Neural progenitor cell (in vitro differentiated cells): Measurements from ENCODE around the gene GPR137B. TPM values are rescaled to one million over a fixed set of nuclear protein-coding genes. Genes with fewer than 3 reads are reported as not detected.
A peak's percentile ranks its signal among the peaks of the same experiment; 100 is the strongest.

Experiments used
- DNase-seq: peaks from one replicate; pipeline ENCODE4 v3.0.0-alpha.2; 2016; ENCODE audit warnings: low spot score
- H2AFZ ChIP-seq: fragments of 200-600 bp; sonication (generic); replicated peaks from 2 replicates; pipeline ENCODE4 v1.6.1; 2016; ENCODE audit warnings: antibody characterized with exemption
- H3F3A ChIP-seq: fragments of 200-600 bp; sonication (generic); 2 replicates; pipeline ENCODE4 v1.6.1; 2016; ENCODE audit warnings: antibody characterized with exemption, low read depth
- H3K27ac ChIP-seq: fragments of 200-600 bp; sonication (generic); 2 replicates; pipeline ENCODE4 v1.5.1; 2016; ENCODE audit warnings: mild to moderate bottlenecking
- H3K27me3 ChIP-seq: fragments of 200-600 bp; sonication (generic); 2 replicates; pipeline ENCODE4 v1.6.1; 2016; ENCODE audit warnings: mild to moderate bottlenecking, moderate library complexity
- H3K36me3 ChIP-seq: fragments of 200-600 bp; sonication (generic); 2 replicates; pipeline ENCODE4 v1.5.1; 2016
- H3K4me1 ChIP-seq: fragments of 200-600 bp; sonication (generic); 2 replicates; pipeline ENCODE4 v1.6.1; 2016; ENCODE audit warnings: mixed run types
- H3K4me2 ChIP-seq: fragments of 200-600 bp; sonication (generic); 2 replicates; pipeline ENCODE4 v1.6.1; 2016
- H3K4me3 ChIP-seq: fragments of 200-600 bp; sonication (generic); 2 replicates; pipeline ENCODE4 v1.5.1; 2016
- H3K79me2 ChIP-seq: fragments of 200-600 bp; sonication (generic); 2 replicates; pipeline ENCODE4 v1.6.1; 2016; ENCODE audit warnings: low read depth
- H3K9ac ChIP-seq: fragments of 200-600 bp; sonication (generic); 2 replicates; pipeline ENCODE4 v1.6.1; 2016
- H3K9me3 ChIP-seq: fragments of 200-600 bp; sonication (generic); 2 replicates; pipeline ENCODE4 v1.5.1; 2016; ENCODE audit warnings: low read depth
- H4K20me1 ChIP-seq: fragments of 200-600 bp; sonication (generic); 2 replicates; pipeline ENCODE4 v1.6.1; 2016; ENCODE audit warnings: low read depth
- H3K27ac Mint-ChIP-seq: 3 replicates; pipeline ENCODE4 v1.8.0; 2021; ENCODE audit warnings: mixed read lengths
- H3K27me3 Mint-ChIP-seq: 2 replicates; pipeline ENCODE4 v1.8.0; 2022; ENCODE audit warnings: low read depth, mild to moderate bottlenecking, inconsistent platforms, moderate library complexity, mixed read lengths; ENCODE audit not compliant: insufficient read depth
- H3K36me3 Mint-ChIP-seq: 3 replicates; pipeline ENCODE4 v1.8.0; 2021; ENCODE audit warnings: mixed read lengths
- H3K4me1 Mint-ChIP-seq: 3 replicates; pipeline ENCODE4 v1.8.0; 2021; ENCODE audit warnings: mixed read lengths
- H3K4me3 Mint-ChIP-seq: 3 replicates; pipeline ENCODE4 v1.8.0; 2021; ENCODE audit warnings: mild to moderate bottlenecking, moderate library complexity, mixed read lengths
- H3K9me3 Mint-ChIP-seq: 3 replicates; pipeline ENCODE4 v1.8.0; 2020; ENCODE audit warnings: mixed read lengths
- CTCF ChIP-seq: fragments of 200-600 bp; sonication (generic); IDR thresholded peaks from 2 replicates; pipeline ENCODE4 v1.5.1; 2017; ENCODE audit warnings: antibody characterized with exemption, mild to moderate bottlenecking
- EZH2 ChIP-seq: fragments of 200-600 bp; sonication (generic); IDR thresholded peaks from 2 replicates; pipeline ENCODE4 v1.6.1; 2017; ENCODE audit warnings: antibody characterized with exemption, mild to moderate bottlenecking, moderate library complexity
- EZH2phosphoT487 ChIP-seq: fragments of 200-600 bp; sonication (generic); IDR thresholded peaks from 2 replicates; pipeline ENCODE4 v1.6.1; 2017; ENCODE audit warnings: antibody characterized with exemption
- total RNA-seq: library from RNA; depleted of rRNA; stranded (reverse); fragments of >200 nt; gene quantifications from 2 replicates; pipeline ENCODE4 v1.2.3, GENCODE V29; 2015; ENCODE audit warnings: low replicate concordance

The GPR137B gene
- total RNA-seq, 1 donor from 2014 or later, result 4.3 TPM

- H3K4me1 Mint-ChIP-seq, result peaks cover 12% of the 10 kb centered on the region
- H3K36me3 ChIP-seq, result no peaks in the 10 kb centered on the region
These were observed 65.2 kb downstream of the GPR137B start for GRCh38 chr1:236207569-236207968.

GRCh38 chr1:236209185-236209584, 66.8 kb downstream of the GPR137B start:
- H3K9ac ChIP-seq, result no peak overlapping the region
- H3K27ac ChIP-seq, result no peak overlapping the region
- H3K36me3 ChIP-seq, result no peaks in the 10 kb centered on the region
- H3K9me3 ChIP-seq, result no peaks in the 10 kb centered on the region
- H3K36me3 Mint-ChIP-seq, result peaks cover 12% of the 10 kb centered on the region
- no peak overlapping the region for H3K4me3 ChIP-seq
- no peak overlapping the region for H3K4me2 ChIP-seq
- H3K4me1 ChIP-seq, result peaks cover 23% of the 10 kb centered on the region
- no peaks in the 10 kb centered on the region for H4K20me1 ChIP-seq
- H3K27ac Mint-ChIP-seq, result no peak overlapping the region
- DNase-seq, result no peak
- no peaks in the 10 kb centered on the region for H3K27me3 ChIP-seq
- peaks cover 12% of the 10 kb centered on the region for H3K4me1 Mint-ChIP-seq
- H3K9me3 Mint-ChIP-seq, result no peaks in the 10 kb centered on the region
- no peaks in the 10 kb centered on the region for H3K27me3 Mint-ChIP-seq
- H3F3A ChIP-seq, result peaks cover 19% of the 10 kb centered on the region
- H3K4me3 Mint-ChIP-seq, result no peak overlapping the region
- TF ChIP-seq CTCF (no peak), EZH2 (no peak), EZH2phosphoT487 (no peak)
- no peaks in the 10 kb centered on the region for H3K79me2 ChIP-seq
- H2AFZ ChIP-seq, result no peak overlapping the region

More at GRCh38 chr1:236207569-236207968, 65.2 kb downstream of the GPR137B start:
- peaks cover 24% of the 10 kb centered on the region for H3F3A ChIP-seq
- no peaks in the 10 kb centered on the region for H4K20me1 ChIP-seq
- no peak overlapping the region for H2AFZ ChIP-seq
- peak overlapping the region; percentile 22 for H3K4me2 ChIP-seq
- no peaks in the 10 kb centered on the region for H3K9me3 ChIP-seq
- peaks cover 3% of the 10 kb centered on the region for H3K27me3 Mint-ChIP-seq
- no peak overlapping the region for H3K4me3 Mint-ChIP-seq
- no peak overlapping the region for H3K27ac ChIP-seq
- TF ChIP-seq EZH2 (no peak), CTCF (no peak), EZH2phosphoT487 (no peak)
- DNase-seq, result no peak
- no peaks in the 10 kb centered on the region for H3K79me2 ChIP-seq
- no peak overlapping the region for H3K4me3 ChIP-seq
- H3K9me3 Mint-ChIP-seq, result peaks cover 12% of the 10 kb centered on the region
- H3K9ac ChIP-seq, result no peak overlapping the region
- H3K36me3 Mint-ChIP-seq, result peaks cover 19% of the 10 kb centered on the region
- peaks cover 30% of the 10 kb centered on the region for H3K4me1 ChIP-seq
- no peak overlapping the region for H3K27ac Mint-ChIP-seq
- no peaks in the 10 kb centered on the region for H3K27me3 ChIP-seq

GRCh38 chr1:236209713-236210112, 67.4 kb downstream of the GPR137B start:
- no peak overlapping the region for H3K4me2 ChIP-seq
- no peaks in the 10 kb centered on the region for H3K27me3 ChIP-seq
- DNase-seq, result no peak
- peaks cover 14% of the 10 kb centered on the region for H3F3A ChIP-seq
- Mint-ChIP-seq H3K36me3 (peaks cover 11% of the 10 kb centered on the region), H3K4me3 (no peak overlapping the region), H3K9me3 (no peaks in the 10 kb centered on the region), H3K27me3 (no peaks in the 10 kb centered on the region), H3K4me1 (peaks cover 12% of the 10 kb centered on the region), H3K27ac (no peak overlapping the region)
- H3K36me3 ChIP-seq, result no peaks in the 10 kb centered on the region
- H4K20me1 ChIP-seq, result no peaks in the 10 kb centered on the region
- no peak overlapping the region for H3K4me3 ChIP-seq
- H3K9ac ChIP-seq, result no peak overlapping the region
- no peak overlapping the region for H3K27ac ChIP-seq
- H2AFZ ChIP-seq, result no peak overlapping the region
- no peaks in the 10 kb centered on the region for H3K9me3 ChIP-seq
- no peaks in the 10 kb centered on the region for H3K79me2 ChIP-seq
- H3K4me1 ChIP-seq, result peaks cover 18% of the 10 kb centered on the region
- no peak for TF ChIP-seq EZH2
- no peak for TF ChIP-seq EZH2phosphoT487

DNA sequence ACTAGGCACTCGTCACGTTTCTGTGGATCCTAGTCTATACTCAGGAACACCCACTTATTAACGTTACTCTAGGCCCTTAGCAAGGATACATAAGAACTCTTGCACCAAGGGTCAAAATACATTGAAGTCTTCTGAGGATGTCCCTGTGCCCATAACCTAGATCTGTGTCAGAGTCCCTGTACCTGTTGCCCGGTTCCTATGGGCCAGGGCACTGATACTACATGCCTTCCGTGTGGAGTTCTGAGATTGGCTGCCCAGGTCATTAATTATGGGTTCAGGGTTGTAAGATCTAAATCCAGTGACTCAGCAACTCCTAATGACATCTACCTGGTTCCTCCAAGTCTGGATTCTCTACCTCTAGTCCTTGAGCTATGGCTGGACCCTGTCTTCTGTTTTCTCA, 69.5 kb downstream of the GPR137B start:
- H3K9me3 Mint-ChIP-seq, result no peaks in the 10 kb centered on the region
- H3K4me3 Mint-ChIP-seq, result no peak overlapping the region
- Histone ChIP-seq H3K4me1 (peaks cover 7% of the 10 kb centered on the region), H3K27ac (no peak overlapping the region), H3F3A (peaks cover 8% of the 10 kb centered on the region), H3K4me3 (no peak overlapping the region), H3K4me2 (no peak overlapping the region), H3K27me3 (no peaks in the 10 kb centered on the region), H3K9ac (no peak overlapping the region), H3K9me3 (no peaks in the 10 kb centered on the region), H4K20me1 (no peaks in the 10 kb centered on the region), H2AFZ (no peak overlapping the region), H3K36me3 (no peaks in the 10 kb centered on the region), H3K79me2 (no peaks in the 10 kb centered on the region)
- no peak overlapping the region for H3K27ac Mint-ChIP-seq
- H3K4me1 Mint-ChIP-seq, result peaks cover 6% of the 10 kb centered on the region
- peaks cover 5% of the 10 kb centered on the region for H3K36me3 Mint-ChIP-seq
- no peak for DNase-seq
- TF ChIP-seq EZH2phosphoT487 (no peak), CTCF (no peak), EZH2 (no peak)
- H3K27me3 Mint-ChIP-seq, result no peaks in the 10 kb centered on the region
